ENCODE results near the gene KYAT1. TPM values are rescaled to one million over a fixed set of nuclear protein-coding genes. Genes with fewer than 3 reads are reported as not detected.
A peak's percentile ranks its signal among the peaks of the same experiment; 100 is the strongest.

Gene KYAT1
- total RNA-seq, 1 experiment from 2014 or later, result 12.7 TPM

GRCh38 chr9:128838338-128838737 lies 43.4 kb downstream of the KYAT1 start:
- DNase-seq (ENCODE audit: low read depth), result no peak

- DNase-seq (ENCODE audit: low read depth), result no peak
Observed at GRCh38 chr9:128836509-128837145, 45.1 kb downstream of the KYAT1 start.

- DNase-seq (ENCODE audit: low read depth), result no peak
Observed at GRCh38 chr9:128835246-128836210, 46.2 kb downstream of the KYAT1 start.

- DNase-seq (ENCODE audit: low read depth), result no peak
Observed at GRCh38 chr9:128833696-128834095, 48.1 kb downstream of the KYAT1 start.

- DNase-seq (ENCODE audit: low read depth), result peak; percentile 93
Observed at GRCh38 chr9:128829477-128830251, 52.1 kb downstream of the KYAT1 start, which contains the start of gene SPOUT1. Gene SPOUT1 (minus strand): TSS chr9:128829794. CDS start chr9:128829780, 14 bp downstream.

GRCh38 chr9:128828719-128829452 lies 52.9 kb downstream of the KYAT1 start:
- no peak for DNase-seq (ENCODE audit: low read depth)

GRCh38 chr9:128828267-128828666 lies 53.5 kb downstream of the KYAT1 start:
- no peak for DNase-seq (ENCODE audit: low read depth)

GRCh38 chr9:128825923-128826700 lies 55.6 kb downstream of the KYAT1 start:
- DNase-seq (ENCODE audit: low read depth), result no peak

GRCh38 chr9:128824911-128825310 lies 56.8 kb downstream of the KYAT1 start:
- no peak for DNase-seq (ENCODE audit: low read depth)

- DNase-seq (ENCODE audit: low read depth), result no peak
Observed at GRCh38 chr9:128823903-128824406, 57.8 kb downstream of the KYAT1 start.

GRCh38 chr9:128823362-128823902 lies 58.3 kb downstream of the KYAT1 start:
- DNase-seq (ENCODE audit: low read depth), result no peak

- no peak for DNase-seq (ENCODE audit: low read depth)
Observed at GRCh38 chr9:128822407-128823042, 59.2 kb downstream of the KYAT1 start.

- DNase-seq (ENCODE audit: low read depth), result no peak
Observed at GRCh38 chr9:128821584-128822406, 60.0 kb downstream of the KYAT1 start.

GRCh38 chr9:128820665-128821583 lies 60.8 kb downstream of the KYAT1 start:
- no peak for DNase-seq (ENCODE audit: low read depth)

- no peak for DNase-seq (ENCODE audit: low read depth)
Observed at GRCh38 chr9:128819716-128820664, 61.8 kb downstream of the KYAT1 start.

Data from M059J (cell line).